K562 (cell line): Measurements from ENCODE around the gene LRFN2. TPM values are rescaled to one million over a fixed set of nuclear protein-coding genes. Genes with fewer than 3 reads are reported as not detected.

Experiments used
- ATAC-seq: fragments of 200-7000 bp; cut with Tn5 transposase; 3 replicates; pipeline ENCODE4 v1.9.1; 2020; ENCODE audit warnings: moderate library complexity
- BruUV-seq: library from RNA; stranded (reverse); fragments of 400-500 nt; replicated peaks from 2 replicates; lab custom pipeline; 2021; lab: Mats Ljungman, UMichigan
- CTCF ChIA-PET: fragments of 300-600 bp; formaldehyde crosslinking; extraction: SDS; loops from one replicate; lab custom pipeline; 2021; ENCODE audit warnings: low intra/inter-chr PET ratio; lab: Yijun Ruan, JAX
- POLR2A ChIA-PET: fragments of 300-600, 350-650 bp; sonication (Branson Sonifier 250); formaldehyde crosslinking; extraction: SDS; loops from one replicate; lab custom pipeline; 2021; ENCODE audit warnings: antibody characterized with exemption, inconsistent platforms; lab: Yijun Ruan, JAX
- DNase-seq, 4 experiments: peaks; one replicate each; pipeline versions ENCODE4 v3.0.0 to v3.0.0-alpha.2; 2011 to 2018; ENCODE audit warnings: low spot score in 3 of 4, mixed read lengths in 3 of 4; ENCODE audit errors: extremely low read depth in 1 of 4
- FAIRE-seq: peaks from 2 replicates; lab custom pipeline; 2011; peaks lifted over from hg19 to GRCh38; lab: Jason Lieb, UNC
- H2AFZ ChIP-seq: 2 replicates; pipeline ENCODE4 v1.6.0; 2011; ENCODE audit warnings: low read depth, low read length, control low read depth, inconsistent platforms
- H3K27ac ChIP-seq: fragments of 200-600 bp; 3 replicates; pipeline ENCODE4 v1.8.0; 2011; ENCODE audit warnings: low read depth, mild to moderate bottlenecking, control low read depth, inconsistent platforms, low read length, moderate library complexity, mixed read lengths; ENCODE audit errors: extremely low read depth
- H3K27me3 ChIP-seq, 2 experiments: fragments of 300-600 bp in 1 of 2; 2 replicates in 1 of 2; 3 replicates in 1 of 2; pipeline versions ENCODE4 v1.6.0 to v1.8.0; 2011; ENCODE audit warnings: inconsistent platforms in 2 of 2, low read length in 2 of 2, mild to moderate bottlenecking in 1 of 2, mixed read lengths in 1 of 2, moderate library complexity in 1 of 2; ENCODE audit not compliant: control insufficient read depth in 2 of 2, insufficient read depth in 2 of 2
- H3K36me3 ChIP-seq: fragments of 300-600 bp; 3 replicates; pipeline ENCODE4 v1.8.0; 2011; ENCODE audit warnings: mild to moderate bottlenecking, low read length, inconsistent platforms; ENCODE audit not compliant: control insufficient read depth, insufficient read depth
- H3K4me1 ChIP-seq, 2 experiments: fragments of 200-600 bp in 1 of 2; replicated peaks in 1 of 2; 2 replicates in 1 of 2; 3 replicates in 1 of 2; pipeline versions ENCODE4 v1.5.1 to v1.8.0; 2011; ENCODE audit warnings: inconsistent platforms in 2 of 2, low read length in 2 of 2, mild to moderate bottlenecking in 1 of 2, mixed read lengths in 1 of 2, moderate library complexity in 1 of 2; ENCODE audit not compliant: control insufficient read depth in 2 of 2, insufficient read depth in 2 of 2
- H3K4me2 ChIP-seq: 2 replicates; pipeline ENCODE4 v1.6.1; 2011; ENCODE audit warnings: low read length, control low read depth, inconsistent platforms, mixed read lengths; ENCODE audit not compliant: insufficient read depth
- H3K4me3 ChIP-seq: fragments of 200-600 bp; sonication (generic), shearing (Covaris generic); 2 replicates; pipeline ENCODE4 v1.5.1; 2016; ENCODE audit warnings: control low read depth, inconsistent platforms
- H3K79me2 ChIP-seq: fragments of 200-600 bp; 3 replicates; pipeline ENCODE4 v1.8.0; 2011; ENCODE audit warnings: low read length, inconsistent platforms; ENCODE audit not compliant: control insufficient read depth, insufficient read depth
- H3K9ac ChIP-seq, 2 experiments: 2 replicates each; pipeline versions ENCODE4 v1.6.0 to v1.6.1; 2011; ENCODE audit warnings: low read depth in 2 of 2, low read length in 2 of 2, control low read depth in 1 of 2, inconsistent platforms in 1 of 2, mild to moderate bottlenecking in 1 of 2, mixed read lengths in 1 of 2; ENCODE audit not compliant: insufficient read depth in 1 of 2
- H3K9me1 ChIP-seq: one replicate; pipeline ENCODE4 v1.6.0; 2011; ENCODE audit warnings: inconsistent platforms, mild to moderate bottlenecking, low read length, moderate library complexity; ENCODE audit not compliant: control insufficient read depth, insufficient read depth
- H3K9me3 ChIP-seq: replicated peaks from 2 replicates; pipeline ENCODE4 v1.5.1; 2011; ENCODE audit warnings: low read depth, low read length, inconsistent platforms; ENCODE audit not compliant: control insufficient read depth, insufficient read depth
- H4K20me1 ChIP-seq: replicated peaks from 2 replicates; pipeline ENCODE4 v1.6.1; 2011; ENCODE audit warnings: low read length, inconsistent platforms, mixed read lengths; ENCODE audit not compliant: control insufficient read depth, insufficient read depth
- EP300 ChIP-seq: IDR thresholded peaks from 2 replicates; pipeline ENCODE4 v1.6.1; 2012; ENCODE audit warnings: low read length, improper control_type of control experiment
- EP400 ChIP-seq: fragments of 450-650 bp; IDR thresholded peaks from 2 replicates; pipeline ENCODE4 v1.6.1; 2017; ENCODE audit warnings: antibody characterized with exemption, mild to moderate bottlenecking, moderate library complexity
- KDM4B ChIP-seq, 2 experiments: fragments of 450-650 bp in 1 of 2; sonication (generic) in 1 of 2; IDR thresholded peaks; 2 replicates each; pipeline ENCODE4 v1.6.1; 2016 to 2017; ENCODE audit warnings: borderline replicate concordance in 2 of 2, antibody characterized with exemption in 1 of 2, low read depth in 1 of 2, mild to moderate bottlenecking in 1 of 2
- MBD2 ChIP-seq: sonication (generic); IDR thresholded peaks from 2 replicates; pipeline ENCODE4 v1.6.1; 2016; ENCODE audit warnings: low read depth, borderline replicate concordance
- POLR3G ChIP-seq: IDR thresholded peaks from 2 replicates; pipeline ENCODE4 v1.6.1; 2011; ENCODE audit not compliant: insufficient read length, insufficient replicate concordance; ENCODE audit errors: extremely low read depth
- RUNX1 ChIP-seq: sonication (generic); IDR thresholded peaks from 2 replicates; pipeline ENCODE4 v1.6.1; 2016; ENCODE audit warnings: antibody characterized with exemption, low read depth
- YY1 ChIP-seq, 3 experiments: IDR thresholded peaks; 2 replicates each; pipeline ENCODE4 v1.6.1; 2011; ENCODE audit warnings: low read length in 2 of 3, mild to moderate bottlenecking in 2 of 3, moderate library complexity in 2 of 3, borderline replicate concordance in 1 of 3, control low read depth in 1 of 3, low read depth in 1 of 3; ENCODE audit not compliant: insufficient read depth in 3 of 3, insufficient replicate concordance in 2 of 3, control insufficient read depth in 1 of 3, insufficient read length in 1 of 3; ENCODE audit errors: extremely low read depth in 1 of 3
- WGBS: fragments of 100-300 bp; shearing (Covaris generic); methylation state at CpG from one replicate; pipeline ENCODE4 v1.1.6; 2016; ENCODE audit warnings: low coverage, mixed read lengths; ENCODE audit not compliant: insufficient coverage; ENCODE audit errors: missing lambda C conversion rate; 5-methylcytosine and 5-hydroxymethylcytosine counted together
- in situ Hi-C: fragments of 300-500 bp; cut with MboI; formaldehyde crosslinking; loops from 4 replicates; pipeline ENCODE4 v1.15.0; 2018; ENCODE audit warnings: inconsistent platforms, mixed read lengths
- intact Hi-C: fragments of 100-400 bp; cut with micrococcal nuclease; formaldehyde crosslinking; loops from 2 replicates; pipeline ENCODE4 v1.14.2; 2022
- polyA plus RNA-seq, 8 experiments: library from polyadenylated mRNA; depleted of rRNA in 4 of 8; stranded (reverse) in 5 of 8; unstranded in 3 of 8; fragments of >200 nt; fragmentation: Nextera tagmentation in 2 of 8; fragmentation: Illumina TruSeq in 1 of 8; extraction: Ambion mirVana in 2 of 8; extraction: Trizol in 1 of 8; gene quantifications; 2 replicates each; pipeline versions ENCODE4 v1.2.1 to v1.2.3, GENCODE V29; 2011 to 2014; ENCODE audit warnings: inconsistent platforms in 1 of 8, missing spikeins in 1 of 8
- total RNA-seq, 7 experiments: library from RNA; depleted of rRNA in 6 of 7; stranded (reverse); fragments of >200 nt in 6 of 7; fragmentation: Illumina TruSeq in 2 of 7; extraction: Trizol in 2 of 7; gene quantifications; 2 replicates each; pipeline versions ENCODE4 v1.2.1 to v1.2.3, GENCODE V29; 2011 to 2021; ENCODE audit warnings: low replicate concordance in 1 of 7
- TF ChIP-seq, protein P1 (sequence below): sonication (generic); formaldehyde crosslinking; IDR thresholded peaks from 2 replicates; pipeline ENCODE4 v1.8.0; 2022; ENCODE audit warnings: mild to moderate bottlenecking, missing genetic modification reagents

LRFN2 gene
- total and polyA plus RNA-seq, 9 of the 15 experiments (the other 6 are each of a cell fraction or from before 2014, with no cell fraction given), result not detected

DNA sequence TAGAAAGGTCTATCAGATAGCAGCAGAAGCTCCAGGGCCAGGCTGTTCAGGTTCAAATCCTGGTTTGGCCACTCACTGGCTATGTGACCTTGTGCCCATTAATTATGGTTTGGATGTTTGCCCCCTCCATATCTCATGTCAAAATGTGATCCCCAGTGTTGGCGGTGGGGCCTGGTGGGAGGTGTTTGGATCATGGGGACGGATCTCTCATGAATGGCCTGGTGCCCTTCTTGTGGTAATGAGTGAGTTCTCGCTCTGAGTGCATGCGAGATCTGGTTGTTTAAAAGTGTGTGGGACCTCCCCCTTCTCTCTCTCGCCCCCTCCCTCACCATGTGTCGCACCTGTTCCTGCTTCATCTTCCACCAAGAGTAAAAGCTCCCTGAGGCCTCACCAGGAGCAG lies 240.9 kb downstream of the LRFN2 start (continued):
- TF ChIP-seq, protein P1, sequence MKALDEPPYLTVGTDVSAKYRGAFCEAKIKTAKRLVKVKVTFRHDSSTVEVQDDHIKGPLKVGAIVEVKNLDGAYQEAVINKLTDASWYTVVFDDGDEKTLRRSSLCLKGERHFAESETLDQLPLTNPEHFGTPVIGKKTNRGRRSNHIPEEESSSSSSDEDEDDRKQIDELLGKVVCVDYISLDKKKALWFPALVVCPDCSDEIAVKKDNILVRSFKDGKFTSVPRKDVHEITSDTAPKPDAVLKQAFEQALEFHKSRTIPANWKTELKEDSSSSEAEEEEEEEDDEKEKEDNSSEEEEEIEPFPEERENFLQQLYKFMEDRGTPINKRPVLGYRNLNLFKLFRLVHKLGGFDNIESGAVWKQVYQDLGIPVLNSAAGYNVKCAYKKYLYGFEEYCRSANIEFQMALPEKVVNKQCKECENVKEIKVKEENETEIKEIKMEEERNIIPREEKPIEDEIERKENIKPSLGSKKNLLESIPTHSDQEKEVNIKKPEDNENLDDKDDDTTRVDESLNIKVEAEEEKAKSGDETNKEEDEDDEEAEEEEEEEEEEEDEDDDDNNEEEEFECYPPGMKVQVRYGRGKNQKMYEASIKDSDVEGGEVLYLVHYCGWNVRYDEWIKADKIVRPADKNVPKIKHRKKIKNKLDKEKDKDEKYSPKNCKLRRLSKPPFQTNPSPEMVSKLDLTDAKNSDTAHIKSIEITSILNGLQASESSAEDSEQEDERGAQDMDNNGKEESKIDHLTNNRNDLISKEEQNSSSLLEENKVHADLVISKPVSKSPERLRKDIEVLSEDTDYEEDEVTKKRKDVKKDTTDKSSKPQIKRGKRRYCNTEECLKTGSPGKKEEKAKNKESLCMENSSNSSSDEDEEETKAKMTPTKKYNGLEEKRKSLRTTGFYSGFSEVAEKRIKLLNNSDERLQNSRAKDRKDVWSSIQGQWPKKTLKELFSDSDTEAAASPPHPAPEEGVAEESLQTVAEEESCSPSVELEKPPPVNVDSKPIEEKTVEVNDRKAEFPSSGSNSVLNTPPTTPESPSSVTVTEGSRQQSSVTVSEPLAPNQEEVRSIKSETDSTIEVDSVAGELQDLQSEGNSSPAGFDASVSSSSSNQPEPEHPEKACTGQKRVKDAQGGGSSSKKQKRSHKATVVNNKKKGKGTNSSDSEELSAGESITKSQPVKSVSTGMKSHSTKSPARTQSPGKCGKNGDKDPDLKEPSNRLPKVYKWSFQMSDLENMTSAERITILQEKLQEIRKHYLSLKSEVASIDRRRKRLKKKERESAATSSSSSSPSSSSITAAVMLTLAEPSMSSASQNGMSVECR (CRISPR knock-in tag), result no peak
- TF ChIP-seq EP300 (no peak), KDM4B (IDR thresholded peaks at IDR 0.05; ENCODE audit: borderline replicate concordance in 2 of 2, low read depth in 1 of 2) (no peak)

DNA sequence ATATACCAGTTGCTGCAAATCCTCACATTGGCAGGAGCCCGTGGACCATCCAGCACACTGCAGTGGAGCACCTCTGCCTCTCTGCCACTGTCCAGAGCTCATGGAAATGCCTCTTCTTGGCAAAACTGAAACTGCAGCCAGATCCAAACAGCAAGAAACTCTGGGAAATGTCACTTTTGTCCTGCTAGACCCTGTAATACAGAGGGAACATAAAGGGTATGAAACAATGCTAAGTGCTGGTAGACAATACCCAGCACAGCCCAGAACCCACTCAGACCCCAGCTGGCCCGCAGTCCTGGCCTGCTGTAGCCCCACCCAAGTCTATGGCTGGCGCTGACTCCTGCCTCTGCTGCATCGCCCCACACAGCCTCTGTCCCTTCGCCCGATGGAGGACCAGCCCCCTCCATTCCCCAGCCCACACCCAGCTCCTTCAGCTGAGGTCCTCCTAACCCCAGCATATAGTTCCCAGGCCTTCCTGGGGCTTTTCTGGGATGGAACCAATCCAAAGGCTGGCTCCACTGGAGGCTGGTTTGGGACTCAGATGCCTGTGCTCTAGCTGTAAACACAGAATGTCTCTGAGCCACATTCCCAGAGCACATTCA lies 242.5 kb downstream of the LRFN2 start:
- no peak; the same call in 2 of the 3 replicates for ATAC-seq
- 1% methylated on average over 6 of the region's 6 CpGs for WGBS
- DNase-seq, result no peak
- H2AFZ ChIP-seq, result no peak overlapping the region
- BruUV-seq, result no TSS peak
- H4K20me1 ChIP-seq, result no peaks in the 10 kb centered on the region
- ChIA-PET CTCF (no interaction called here), POLR2A (interaction anchor here (0.7 to 1.8 kb wide), 2 partner anchors 9 to 11 kb away, joined by 3 to 4 read pairs; no protein-coding TSS in a partner anchor)
- in situ Hi-C loops, result loop anchor here (5.0 kb wide), 1 partner anchor 82 kb away; no protein-coding TSS in a partner anchor
- H3K79me2 ChIP-seq, result no peaks in the 10 kb centered on the region
- H3K4me1 ChIP-seq, result no peaks in the 10 kb centered on the region; a peak in 1 of 5 replicates
- intact Hi-C loops, result no loop called here
- peaks cover 0 to 38% of the 10 kb centered on the region in 2 experiments; a peak in 2 of 5 replicates for H3K27me3 ChIP-seq
- H3K4me3 ChIP-seq, result no peak overlapping the region
- no peak overlapping the region; a peak in 1 of 4 replicates for H3K9ac ChIP-seq
- no peak overlapping the region for H3K27ac ChIP-seq
- TF ChIP-seq POLR3G (no peak), YY1 (IDR thresholded peaks at IDR 0.05; ENCODE audit: borderline replicate concordance in 1 of 3, control insufficient read depth in 1 of 3, extremely low read depth in 1 of 3, insufficient read depth in 3 of 3, insufficient read length in 1 of 3, insufficient replicate concordance in 2 of 3, low read depth in 1 of 3, low read length in 2 of 3) (no peak), EP400 (no peak), MBD2 (no peak), RUNX1 (no peak)
- no peak for FAIRE-seq
- no peak overlapping the region for H3K4me2 ChIP-seq
- no peaks in the 10 kb centered on the region for H3K36me3 ChIP-seq
- H3K9me3 ChIP-seq, result no peaks in the 10 kb centered on the region
- H3K9me1 ChIP-seq, result no peaks in the 10 kb centered on the region
